ENCODE data around the gene MAFG. TPM values are rescaled to one million over a fixed set of nuclear protein-coding genes. Genes with fewer than 3 reads are reported as not detected.
"Not testable (repeated sequence)": the region's sequence is repeated elsewhere in the genome, so short reads cannot be mapped to it uniquely, and the experiment has no call there.

Gene MAFG
- total RNA-seq, 5 donors from 2014 or later (not counting 1 experiment from before 2014, with no cell fraction given) = 10.6 to 24.8 (median 18.8) TPM

DNA sequence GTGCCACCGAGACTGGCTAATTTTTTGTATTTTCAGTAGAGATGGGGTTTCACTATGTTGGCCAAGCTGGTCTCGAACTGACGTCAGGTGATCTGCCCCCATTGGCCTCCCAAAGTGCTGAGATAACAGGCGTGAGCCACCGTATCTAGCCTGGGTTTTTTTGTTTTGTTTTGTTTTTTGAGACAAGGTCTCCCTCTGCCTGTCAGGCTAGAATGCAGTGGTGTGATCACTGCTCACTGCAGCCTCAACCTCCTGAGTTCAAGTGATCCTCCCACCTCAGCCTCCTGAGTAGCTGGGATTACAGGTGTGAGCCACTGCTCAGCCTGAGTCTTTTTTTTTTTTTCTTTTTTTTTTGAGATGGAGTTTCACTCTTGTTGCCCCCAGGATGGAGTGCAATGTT, 25.9 kb upstream of the MAFG start:
- CTCF ChIA-PET = interaction anchor here in 1 of 2 donors (0.7 kb wide), 1 partner anchor 84 kb away, joined by 3 read pairs; no protein-coding TSS in a partner anchor
- H3K27me3 Mint-ChIP-seq; H3K4me3 ChIP-seq (ENCODE audit: control insufficient read depth in 1 of 2, extremely low read depth in 1 of 2, low read length in 1 of 2); H3K4me3 Mint-ChIP-seq; H3K36me3 Mint-ChIP-seq; H3K36me3 ChIP-seq (ENCODE audit: control insufficient read depth in 2 of 2, extremely low read depth in 1 of 2, insufficient read depth in 1 of 2, low read length in 1 of 2); H3K9me3 ChIP-seq; H3K4me1 ChIP-seq (ENCODE audit: control insufficient read depth in 1 of 2, extremely low read depth in 1 of 2, insufficient read depth in 2 of 2, low read length in 2 of 2); DNase-seq; H3K27ac ChIP-seq (ENCODE audit: low read length); H3K27ac Mint-ChIP-seq; ATAC-seq (replicated peaks in 1 of 4); H3K9me3 Mint-ChIP-seq: not testable (repeated sequence)
- peaks cover 2 to 11% (median 7%) of the 10 kb centered on the region in 3 donors for H3K4me1 Mint-ChIP-seq
- WGBS (ENCODE audit: insufficient coverage) = 100% methylated on average over 1 of the region's 5 CpGs
- POLR2A ChIA-PET = interaction anchor here in 1 of 2 donors (0.6 kb wide), 1 partner anchor 171 kb away, joined by 4 read pairs; no protein-coding TSS in a partner anchor
- H3K27me3 ChIP-seq (replicated peaks in 1 of 2; ENCODE audit: control insufficient read depth in 2 of 2, extremely low read depth in 1 of 2, insufficient read depth in 2 of 2, low read length in 1 of 2) = peaks cover 2 to 34% of the 10 kb centered on the region in 2 experiments

GRCh38 chr17:81952792-81953228, 25.3 kb upstream of the MAFG start:
- no peaks in the 10 kb centered on the region for H3K36me3 ChIP-seq (ENCODE audit: control insufficient read depth in 2 of 2, extremely low read depth in 1 of 2, insufficient read depth in 1 of 2, low read length in 1 of 2)
- H3K4me3 ChIP-seq (ENCODE audit: control insufficient read depth in 1 of 2, extremely low read depth in 1 of 2, low read length in 1 of 2) = no peak overlapping the region
- DNase-seq = no peak
- Mint-ChIP-seq H3K4me1 (peaks cover 2 to 10% (median 7%) of the 10 kb centered on the region in 3 donors), H3K27ac (no peak overlapping the region), H3K9me3 (no peaks in the 10 kb centered on the region), H3K36me3 (no peaks in the 10 kb centered on the region), H3K27me3 (peaks cover 0 to 6% of the 10 kb centered on the region in 2 donors), H3K4me3 (no peak overlapping the region)
- 85% methylated on average over 11 of the region's 16 CpGs for WGBS (ENCODE audit: insufficient coverage)
- POLR2A ChIA-PET = interaction anchor here in 1 of 2 donors (0.6 kb wide), 1 partner anchor 171 kb away, joined by 4 read pairs; no protein-coding TSS in a partner anchor
- H3K27ac ChIP-seq (ENCODE audit: low read length) = no peak overlapping the region
- H3K4me1 ChIP-seq (ENCODE audit: control insufficient read depth in 1 of 2, extremely low read depth in 1 of 2, insufficient read depth in 2 of 2, low read length in 2 of 2) = peaks cover 5 to 7% of the 10 kb centered on the region in 2 experiments
- no peaks in the 10 kb centered on the region for H3K9me3 ChIP-seq
- H3K27me3 ChIP-seq (replicated peaks in 1 of 2; ENCODE audit: control insufficient read depth in 2 of 2, extremely low read depth in 1 of 2, insufficient read depth in 2 of 2, low read length in 1 of 2) = peaks cover 0 to 28% of the 10 kb centered on the region in 2 experiments
- CTCF ChIA-PET = no interaction called here
- ATAC-seq (replicated peaks in 1 of 4) = no peak

GRCh38 chr17:81951785-81952684, 24.5 kb upstream of the MAFG start:
- Histone ChIP-seq H3K27ac (ENCODE audit: low read length) (no peak overlapping the region), H3K27me3 (replicated peaks in 1 of 2; ENCODE audit: control insufficient read depth in 2 of 2, extremely low read depth in 1 of 2, insufficient read depth in 2 of 2, low read length in 1 of 2) (peaks cover 0 to 21% of the 10 kb centered on the region in 2 experiments), H3K9me3 (no peaks in the 10 kb centered on the region), H3K4me1 (ENCODE audit: control insufficient read depth in 1 of 2, extremely low read depth in 1 of 2, insufficient read depth in 2 of 2, low read length in 2 of 2) (peaks cover 5 to 7% of the 10 kb centered on the region in 2 experiments), H3K36me3 (ENCODE audit: control insufficient read depth in 2 of 2, extremely low read depth in 1 of 2, insufficient read depth in 1 of 2, low read length in 1 of 2) (no peaks in the 10 kb centered on the region), H3K4me3 (ENCODE audit: control insufficient read depth in 1 of 2, extremely low read depth in 1 of 2, low read length in 1 of 2) (no peak overlapping the region)
- no peak overlapping the region for H3K27ac Mint-ChIP-seq
- no peaks in the 10 kb centered on the region for H3K36me3 Mint-ChIP-seq
- ATAC-seq (replicated peaks in 1 of 4) (no peak), DNase-seq (no peak)
- no peaks in the 10 kb centered on the region for H3K9me3 Mint-ChIP-seq
- CTCF ChIA-PET = no interaction called here
- H3K4me3 Mint-ChIP-seq = peak overlapping the region in 1 of 3 donors; percentile 47
- POLR2A ChIA-PET = no interaction called here
- peaks cover 0 to 3% of the 10 kb centered on the region in 2 donors for H3K27me3 Mint-ChIP-seq
- 60% methylated on average over 8 of the region's 13 CpGs for WGBS (ENCODE audit: insufficient coverage)
- peaks cover 2 to 10% (median 7%) of the 10 kb centered on the region in 3 donors for H3K4me1 Mint-ChIP-seq

- Histone ChIP-seq H3K36me3 (ENCODE audit: control insufficient read depth in 2 of 2, extremely low read depth in 1 of 2, insufficient read depth in 1 of 2, low read length in 1 of 2) (no peaks in the 10 kb centered on the region), H3K27ac (ENCODE audit: low read length) (no peak overlapping the region), H3K4me3 (ENCODE audit: control insufficient read depth in 1 of 2, extremely low read depth in 1 of 2, low read length in 1 of 2) (no peak overlapping the region), H3K9me3 (no peaks in the 10 kb centered on the region), H3K27me3 (replicated peaks in 1 of 2; ENCODE audit: control insufficient read depth in 2 of 2, extremely low read depth in 1 of 2, insufficient read depth in 2 of 2, low read length in 1 of 2) (peaks cover 0 to 11% of the 10 kb centered on the region in 2 experiments), H3K4me1 (ENCODE audit: control insufficient read depth in 1 of 2, extremely low read depth in 1 of 2, insufficient read depth in 2 of 2, low read length in 2 of 2) (peaks cover 5 to 7% of the 10 kb centered on the region in 2 experiments)
- peaks cover 0 to 4% of the 10 kb centered on the region in 2 donors for H3K27me3 Mint-ChIP-seq
- ChIA-PET CTCF (interaction anchor here in 1 of 2 donors (0.7 kb wide), 1 partner anchor 80 kb away, joined by 4 read pairs; no protein-coding TSS in a partner anchor), POLR2A (no interaction called here)
- no peak overlapping the region for H3K4me3 Mint-ChIP-seq
- no peak for ATAC-seq (replicated peaks in 1 of 4)
- WGBS (ENCODE audit: insufficient coverage) = 86% methylated on average over 15 of the region's 15 CpGs
- H3K4me1 Mint-ChIP-seq = peaks cover 2 to 10% (median 7%) of the 10 kb centered on the region in 3 donors
- no peaks in the 10 kb centered on the region for H3K36me3 Mint-ChIP-seq
- no peak overlapping the region for H3K27ac Mint-ChIP-seq
- no peak for DNase-seq
- no peaks in the 10 kb centered on the region for H3K9me3 Mint-ChIP-seq
Observed at GRCh38 chr17:81950501-81950900, 23.0 kb upstream of the MAFG start.

- Mint-ChIP-seq H3K9me3 (no peaks in the 10 kb centered on the region), H3K36me3 (no peaks in the 10 kb centered on the region), H3K4me3 (no peak overlapping the region), H3K4me1 (peaks cover 2 to 10% (median 7%) of the 10 kb centered on the region in 3 donors), H3K27ac (no peak overlapping the region), H3K27me3 (peaks cover 0 to 2% of the 10 kb centered on the region in 2 donors)
- Histone ChIP-seq H3K27me3 (replicated peaks in 1 of 2; ENCODE audit: control insufficient read depth in 2 of 2, extremely low read depth in 1 of 2, insufficient read depth in 2 of 2, low read length in 1 of 2) (peaks cover 0 to 8% of the 10 kb centered on the region in 2 experiments), H3K9me3 (no peaks in the 10 kb centered on the region), H3K27ac (ENCODE audit: low read length) (no peak overlapping the region), H3K4me3 (ENCODE audit: control insufficient read depth in 1 of 2, extremely low read depth in 1 of 2, low read length in 1 of 2) (no peak overlapping the region), H3K4me1 (ENCODE audit: control insufficient read depth in 1 of 2, extremely low read depth in 1 of 2, insufficient read depth in 2 of 2, low read length in 2 of 2) (peaks cover 5 to 7% of the 10 kb centered on the region in 2 experiments), H3K36me3 (ENCODE audit: control insufficient read depth in 2 of 2, extremely low read depth in 1 of 2, insufficient read depth in 1 of 2, low read length in 1 of 2) (no peaks in the 10 kb centered on the region)
- 77% methylated on average over 16 of the region's 17 CpGs for WGBS (ENCODE audit: insufficient coverage)
- ChIA-PET POLR2A (no interaction called here), CTCF (no interaction called here)
- DNase-seq (no peak), ATAC-seq (replicated peaks in 1 of 4) (no peak)
Observed at GRCh38 chr17:81948635-81949378, 21.3 kb upstream of the MAFG start.

GRCh38 chr17:81947189-81947588, 19.7 kb upstream of the MAFG start, which contains the start of gene MYADML2:
TSS of gene MYADML2 (minus strand) at chr17:81947233. CDS start at chr17:81941741, 5,492 bp downstream.
- ChIA-PET POLR2A (no interaction called here), CTCF (no interaction called here)
- no peak for ATAC-seq (replicated peaks in 1 of 4)
- 87% methylated on average over 4 of the region's 13 CpGs for WGBS (ENCODE audit: insufficient coverage)
- no peak for DNase-seq
- Mint-ChIP-seq H3K27ac (peak within 1 kb of the TSS in 1 of 2 donors; percentile 7), H3K27me3 (peaks cover 0 to 6% of the 10 kb centered on the region in 2 donors), H3K4me3 (no peak within 1 kb of the TSS), H3K9me3 (no peaks in the 10 kb centered on the region), H3K4me1 (peaks cover 0 to 8% (median 6%) of the 10 kb centered on the region in 3 donors), H3K36me3 (no peaks in the 10 kb centered on the region)
- Histone ChIP-seq H3K4me3 (ENCODE audit: control insufficient read depth in 1 of 2, extremely low read depth in 1 of 2, low read length in 1 of 2) (no peak within 1 kb of the TSS), H3K9me3 (no peaks in the 10 kb centered on the region), H3K27me3 (replicated peaks in 1 of 2; ENCODE audit: control insufficient read depth in 2 of 2, extremely low read depth in 1 of 2, insufficient read depth in 2 of 2, low read length in 1 of 2) (peaks cover 0 to 18% of the 10 kb centered on the region in 2 experiments), H3K4me1 (ENCODE audit: control insufficient read depth in 1 of 2, extremely low read depth in 1 of 2, insufficient read depth in 2 of 2, low read length in 2 of 2) (no peaks in the 10 kb centered on the region), H3K36me3 (ENCODE audit: control insufficient read depth in 2 of 2, extremely low read depth in 1 of 2, insufficient read depth in 1 of 2, low read length in 1 of 2) (no peaks in the 10 kb centered on the region), H3K27ac (ENCODE audit: low read length) (no peak within 1 kb of the TSS)

Measured in T-cell (primary cell).